ENCODE results near the gene ANKRD44. TPM values are rescaled to one million over a fixed set of nuclear protein-coding genes. Genes with fewer than 3 reads are reported as not detected.
"Not testable (repeated sequence)": the region's sequence is repeated elsewhere in the genome, so short reads cannot be mapped to it uniquely, and the experiment has no call there.

ANKRD44 gene
- total RNA-seq, 1 donor from 2014 or later: 8.1 TPM

GRCh38 chr2:197071213-197071612, 239.4 kb downstream of the ANKRD44 start:
- TF ChIP-seq CTCF (IDR thresholded peaks at IDR 0.05; ENCODE audit: unreplicated experiment): no peak
- Mint-ChIP-seq H3K4me3 (ENCODE audit: unreplicated experiment) (no peak overlapping the region), H3K27me3 (ENCODE audit: unreplicated experiment) (no peaks in the 10 kb centered on the region), H3K4me1 (ENCODE audit: unreplicated experiment) (no peaks in the 10 kb centered on the region), H3K27ac (ENCODE audit: unreplicated experiment) (no peak overlapping the region), H3K36me3 (ENCODE audit: low read depth, unreplicated experiment) (no peaks in the 10 kb centered on the region), H3K9me3 (ENCODE audit: unreplicated experiment) (no peaks in the 10 kb centered on the region)
- DNase-seq (ENCODE audit: low spot score): no peak

GRCh38 chr2:197069958-197070357, 240.6 kb downstream of the ANKRD44 start:
- Mint-ChIP-seq H3K27me3 (ENCODE audit: unreplicated experiment) (no peaks in the 10 kb centered on the region), H3K4me3 (ENCODE audit: unreplicated experiment) (no peak overlapping the region), H3K27ac (ENCODE audit: unreplicated experiment) (no peak overlapping the region), H3K36me3 (ENCODE audit: low read depth, unreplicated experiment) (no peaks in the 10 kb centered on the region), H3K4me1 (ENCODE audit: unreplicated experiment) (no peaks in the 10 kb centered on the region), H3K9me3 (ENCODE audit: unreplicated experiment) (no peaks in the 10 kb centered on the region)
- DNase-seq (ENCODE audit: low spot score): no peak
- no peak for TF ChIP-seq CTCF (IDR thresholded peaks at IDR 0.05; ENCODE audit: unreplicated experiment)

GRCh38 chr2:197062574-197062973, 248.0 kb downstream of the ANKRD44 start:
- H3K36me3 Mint-ChIP-seq (ENCODE audit: low read depth, unreplicated experiment); H3K27ac Mint-ChIP-seq (ENCODE audit: unreplicated experiment); DNase-seq (ENCODE audit: low spot score); H3K4me1 Mint-ChIP-seq (ENCODE audit: unreplicated experiment); H3K27me3 Mint-ChIP-seq (ENCODE audit: unreplicated experiment); H3K4me3 Mint-ChIP-seq (ENCODE audit: unreplicated experiment); H3K9me3 Mint-ChIP-seq (ENCODE audit: unreplicated experiment): not testable (repeated sequence)

GRCh38 chr2:197059477-197059876, 251.1 kb downstream of the ANKRD44 start:
- no peaks in the 10 kb centered on the region for H3K36me3 Mint-ChIP-seq (ENCODE audit: low read depth, unreplicated experiment)
- TF ChIP-seq CTCF (IDR thresholded peaks at IDR 0.05; ENCODE audit: unreplicated experiment): no peak
- DNase-seq (ENCODE audit: low spot score): no peak
- H3K27me3 Mint-ChIP-seq (ENCODE audit: unreplicated experiment): no peaks in the 10 kb centered on the region
- no peaks in the 10 kb centered on the region for H3K4me1 Mint-ChIP-seq (ENCODE audit: unreplicated experiment)
- H3K9me3 Mint-ChIP-seq (ENCODE audit: unreplicated experiment): no peaks in the 10 kb centered on the region
- no peak overlapping the region for H3K27ac Mint-ChIP-seq (ENCODE audit: unreplicated experiment)
- no peak overlapping the region for H3K4me3 Mint-ChIP-seq (ENCODE audit: unreplicated experiment)

GRCh38 chr2:197058777-197059300, 251.7 kb downstream of the ANKRD44 start:
- no peak for TF ChIP-seq CTCF (IDR thresholded peaks at IDR 0.05; ENCODE audit: unreplicated experiment)
- Mint-ChIP-seq H3K4me1 (ENCODE audit: unreplicated experiment) (no peaks in the 10 kb centered on the region), H3K4me3 (ENCODE audit: unreplicated experiment) (no peak overlapping the region), H3K9me3 (ENCODE audit: unreplicated experiment) (no peaks in the 10 kb centered on the region), H3K27me3 (ENCODE audit: unreplicated experiment) (no peaks in the 10 kb centered on the region), H3K27ac (ENCODE audit: unreplicated experiment) (no peak overlapping the region), H3K36me3 (ENCODE audit: low read depth, unreplicated experiment) (no peaks in the 10 kb centered on the region)
- DNase-seq (ENCODE audit: low spot score): no peak
